Gastroesophageal sphincter (tissue), 3 donors: Measurements from ENCODE around the gene CAVIN3.

Experiments
- EP300 ChIP-seq: sonication (generic); formaldehyde crosslinking; IDR thresholded peaks from one replicate; pipeline ENCODE4 v1.6.1; 2017; ENCODE audit warnings: antibody characterized with exemption, mild to moderate bottlenecking
- TF ChIP-seq, protein P1 (sequence below), 4 experiments: fragments of 200-600 bp in 2 of 4; fragments of 450-650 bp in 2 of 4; sonication (generic) in 1 of 4; IDR thresholded peaks; one replicate each; pipeline ENCODE4 v1.5.1; 2017 to 2019; ENCODE audit warnings: antibody characterized with exemption in 4 of 4, mild to moderate bottlenecking in 2 of 4, moderate library complexity in 2 of 4

DNA sequence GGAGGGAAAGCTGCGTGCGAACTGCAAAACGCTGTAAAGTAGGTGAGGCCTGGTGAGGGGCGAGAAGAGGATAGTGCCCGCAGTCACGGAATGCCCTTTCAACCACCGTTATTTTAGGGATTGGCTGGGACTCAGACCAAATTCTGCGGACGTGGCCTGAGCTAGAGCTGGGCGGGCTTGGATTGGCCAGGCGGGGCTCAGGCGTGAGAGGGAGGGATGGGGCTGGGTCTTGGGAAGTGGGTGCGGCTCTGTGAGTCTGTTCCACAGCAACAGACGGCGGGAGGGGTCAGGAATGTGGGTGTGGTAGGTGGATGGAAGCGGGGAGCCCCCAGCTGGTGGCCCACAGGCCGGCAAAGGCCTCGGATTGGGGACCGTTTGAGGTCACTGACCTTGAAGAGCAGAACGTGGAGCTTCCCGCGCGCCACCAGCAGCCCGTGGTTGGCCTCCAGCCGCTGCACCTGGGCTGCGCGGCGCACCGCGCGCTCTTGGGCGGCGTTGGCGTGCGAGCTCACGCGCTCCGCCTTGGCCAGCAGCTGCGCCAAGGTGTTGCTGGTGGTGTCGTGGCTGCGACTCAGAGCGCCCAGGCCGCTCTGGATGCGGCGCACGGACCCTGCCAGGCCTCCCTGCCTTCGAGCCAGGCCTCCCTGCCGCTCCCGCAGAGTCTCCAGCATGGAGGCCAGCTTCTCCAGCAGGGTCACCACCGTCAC is 444 bp downstream of the CAVIN3 start:
- TF ChIP-seq, protein P1, sequence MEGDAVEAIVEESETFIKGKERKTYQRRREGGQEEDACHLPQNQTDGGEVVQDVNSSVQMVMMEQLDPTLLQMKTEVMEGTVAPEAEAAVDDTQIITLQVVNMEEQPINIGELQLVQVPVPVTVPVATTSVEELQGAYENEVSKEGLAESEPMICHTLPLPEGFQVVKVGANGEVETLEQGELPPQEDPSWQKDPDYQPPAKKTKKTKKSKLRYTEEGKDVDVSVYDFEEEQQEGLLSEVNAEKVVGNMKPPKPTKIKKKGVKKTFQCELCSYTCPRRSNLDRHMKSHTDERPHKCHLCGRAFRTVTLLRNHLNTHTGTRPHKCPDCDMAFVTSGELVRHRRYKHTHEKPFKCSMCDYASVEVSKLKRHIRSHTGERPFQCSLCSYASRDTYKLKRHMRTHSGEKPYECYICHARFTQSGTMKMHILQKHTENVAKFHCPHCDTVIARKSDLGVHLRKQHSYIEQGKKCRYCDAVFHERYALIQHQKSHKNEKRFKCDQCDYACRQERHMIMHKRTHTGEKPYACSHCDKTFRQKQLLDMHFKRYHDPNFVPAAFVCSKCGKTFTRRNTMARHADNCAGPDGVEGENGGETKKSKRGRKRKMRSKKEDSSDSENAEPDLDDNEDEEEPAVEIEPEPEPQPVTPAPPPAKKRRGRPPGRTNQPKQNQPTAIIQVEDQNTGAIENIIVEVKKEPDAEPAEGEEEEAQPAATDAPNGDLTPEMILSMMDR (IDR thresholded peaks at IDR 0.05): no peak
- TF ChIP-seq EP300: no peak
